ENCODE measurements around the gene KRTAP4-4. TPM values are rescaled to one million over a fixed set of nuclear protein-coding genes. Genes with fewer than 3 reads are reported as not detected.

The KRTAP4-4 gene
- total and polyA plus RNA-seq, 10 of the 15 experiments (the other 5 are each of a cell fraction or from before 2014, with no cell fraction given) = not detected

DNA sequence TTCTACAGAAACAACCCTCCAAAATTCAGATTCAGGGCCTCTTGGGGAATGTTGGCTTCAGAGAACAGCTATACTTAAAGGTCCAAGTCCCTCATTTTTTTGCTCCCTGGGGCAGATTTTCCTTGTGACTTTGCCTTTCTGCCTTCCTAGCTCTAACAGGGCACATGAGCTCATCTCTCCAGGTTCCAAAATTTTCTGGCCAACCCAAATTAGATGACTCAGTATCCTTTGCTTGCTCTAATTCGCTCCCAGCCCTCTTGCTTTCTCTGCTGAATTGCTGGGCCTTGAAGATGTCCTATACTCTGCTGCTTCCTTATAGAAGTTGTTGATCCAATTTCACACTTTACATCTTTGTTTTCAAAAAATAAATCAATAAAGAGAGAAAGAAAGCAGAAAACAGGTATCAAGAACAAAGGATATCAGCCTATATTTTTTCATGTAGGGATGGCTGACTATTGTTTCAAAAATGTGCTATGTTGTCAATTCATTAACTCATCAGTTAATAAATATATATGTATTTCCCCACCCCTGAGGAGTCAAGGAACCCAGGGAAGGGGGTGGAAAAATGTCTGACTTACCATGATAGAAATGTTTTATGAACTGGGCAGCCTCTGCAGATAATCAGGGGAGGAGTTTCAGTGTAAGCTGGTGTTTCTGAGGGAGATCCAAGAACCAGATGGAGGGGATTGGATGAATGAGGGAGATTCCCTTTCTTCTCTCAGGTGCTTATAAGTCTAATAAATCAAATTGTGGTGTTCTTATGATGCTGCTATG, 18.5 kb upstream of the KRTAP4-4 start:
- SMC1A ChIA-PET (ENCODE audit: uncharacterized antibody, unreplicated experiment) = no interaction called here

More for the DNA sequence above, 18.5 kb upstream of the KRTAP4-4 start:
- Histone ChIP-seq H3K9ac (ENCODE audit: control insufficient read depth, insufficient read depth, low read length) (no peak overlapping the region), H3K27ac (ENCODE audit: control insufficient read depth, insufficient read depth) (no peak overlapping the region), H3K4me3 (no peak overlapping the region), H3K4me1 (ENCODE audit: control insufficient read depth, insufficient read depth, low read length) (peaks cover 3% of the 10 kb centered on the region; the same call in 1 of the 2 replicates), H3K9me3 (replicated peaks; ENCODE audit: control insufficient read depth, insufficient read depth, low read length) (no peaks in the 10 kb centered on the region), H4K20me1 (ENCODE audit: control insufficient read depth, insufficient read depth) (no peaks in the 10 kb centered on the region), H3K27me3 (replicated peaks in 1 of 2; ENCODE audit: control insufficient read depth in 2 of 2, insufficient read depth in 2 of 2, low read length in 1 of 2) (no peaks in the 10 kb centered on the region; a peak in 1 of 4 replicates), H3K79me2 (ENCODE audit: control insufficient read depth, insufficient read depth, low read length) (no peaks in the 10 kb centered on the region), H3K4me2 (ENCODE audit: control insufficient read depth, insufficient read depth) (no peak overlapping the region), H2AFZ (ENCODE audit: control insufficient read depth, low read depth, low read length) (no peak overlapping the region), H3K36me3 (ENCODE audit: control insufficient read depth in 2 of 2, insufficient read depth in 2 of 2, low read length in 1 of 2) (no peaks in the 10 kb centered on the region)
- in situ Hi-C loops (cut with MboI) = no loop called here
- DNase-seq (ENCODE audit: low read depth, low spot score) (no peak), FAIRE-seq (no peak), ATAC-seq (no peak)
- intact Hi-C loops (cut with micrococcal nuclease; ENCODE audit: unreplicated experiment) = no loop called here
- ChIA-PET RAD21 (ENCODE audit: unreplicated experiment) (no interaction called here), CTCF (interaction anchor here (0.8 kb wide), 1 partner anchor 469 kb away, joined by 3 read pairs; no protein-coding TSS in a partner anchor), POLR2A (no interaction called here)
- TF ChIP-seq NRF1 (conservative IDR thresholded peaks at IDR 0.05; ENCODE audit: low read depth, low read length) (no peak), JUNB (IDR thresholded peaks at IDR 0.05) (no peak), BACH1 (IDR thresholded peaks at IDR 0.05; ENCODE audit: borderline replicate concordance) (no peak), RAD51 (IDR thresholded peaks at IDR 0.05) (no peak), ZNF24 (IDR thresholded peaks at IDR 0.05) (no peak), BCL11A (IDR thresholded peaks at IDR 0.05; ENCODE audit: low read depth, low read length) (no peak), SUZ12 (IDR thresholded peaks at IDR 0.05; ENCODE audit: unreplicated experiment) (no peak), STAT3 (IDR thresholded peaks at IDR 0.05; ENCODE audit: low read depth, low read length) (no peak), ASH2L (IDR thresholded peaks at IDR 0.05; ENCODE audit: borderline replicate concordance, low read depth) (no peak), TBL1XR1 (IDR thresholded peaks at IDR 0.05; ENCODE audit: low read depth, low read length) (no peak), BHLHE40 (IDR thresholded peaks at IDR 0.05; ENCODE audit: borderline replicate concordance in 1 of 2, low read depth in 2 of 2, low read length in 1 of 2) (no peak), FOXK2 (IDR thresholded peaks at IDR 0.05) (no peak), RELA (IDR thresholded peaks at IDR 0.05; ENCODE audit: borderline replicate concordance, partially characterized antibody) (no peak), IKZF1 (conservative IDR thresholded peaks at IDR 0.05) (no peak), MAX (IDR thresholded peaks at IDR 0.05; ENCODE audit: low read depth, low read length) (no peak)
- TF ChIP-seq, protein P1, sequence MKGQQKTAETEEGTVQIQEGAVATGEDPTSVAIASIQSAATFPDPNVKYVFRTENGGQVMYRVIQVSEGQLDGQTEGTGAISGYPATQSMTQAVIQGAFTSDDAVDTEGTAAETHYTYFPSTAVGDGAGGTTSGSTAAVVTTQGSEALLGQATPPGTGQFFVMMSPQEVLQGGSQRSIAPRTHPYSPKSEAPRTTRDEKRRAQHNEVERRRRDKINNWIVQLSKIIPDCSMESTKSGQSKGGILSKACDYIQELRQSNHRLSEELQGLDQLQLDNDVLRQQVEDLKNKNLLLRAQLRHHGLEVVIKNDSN (IDR thresholded peaks at IDR 0.05; ENCODE audit: borderline replicate concordance, extremely low read length, insufficient read depth, low read depth, low read length) = no peak
- WGBS (ENCODE audit: insufficient coverage, insufficient replicate concordance, low lambda C conversion rate, missing lambda C conversion rate) = 40% methylated on average over 1 of the region's 1 CpG
- no TSS peak for BruUV-seq (replicated peaks)
